ENCODE data around the gene ABCA2.

The ABCA2 gene

DNA sequence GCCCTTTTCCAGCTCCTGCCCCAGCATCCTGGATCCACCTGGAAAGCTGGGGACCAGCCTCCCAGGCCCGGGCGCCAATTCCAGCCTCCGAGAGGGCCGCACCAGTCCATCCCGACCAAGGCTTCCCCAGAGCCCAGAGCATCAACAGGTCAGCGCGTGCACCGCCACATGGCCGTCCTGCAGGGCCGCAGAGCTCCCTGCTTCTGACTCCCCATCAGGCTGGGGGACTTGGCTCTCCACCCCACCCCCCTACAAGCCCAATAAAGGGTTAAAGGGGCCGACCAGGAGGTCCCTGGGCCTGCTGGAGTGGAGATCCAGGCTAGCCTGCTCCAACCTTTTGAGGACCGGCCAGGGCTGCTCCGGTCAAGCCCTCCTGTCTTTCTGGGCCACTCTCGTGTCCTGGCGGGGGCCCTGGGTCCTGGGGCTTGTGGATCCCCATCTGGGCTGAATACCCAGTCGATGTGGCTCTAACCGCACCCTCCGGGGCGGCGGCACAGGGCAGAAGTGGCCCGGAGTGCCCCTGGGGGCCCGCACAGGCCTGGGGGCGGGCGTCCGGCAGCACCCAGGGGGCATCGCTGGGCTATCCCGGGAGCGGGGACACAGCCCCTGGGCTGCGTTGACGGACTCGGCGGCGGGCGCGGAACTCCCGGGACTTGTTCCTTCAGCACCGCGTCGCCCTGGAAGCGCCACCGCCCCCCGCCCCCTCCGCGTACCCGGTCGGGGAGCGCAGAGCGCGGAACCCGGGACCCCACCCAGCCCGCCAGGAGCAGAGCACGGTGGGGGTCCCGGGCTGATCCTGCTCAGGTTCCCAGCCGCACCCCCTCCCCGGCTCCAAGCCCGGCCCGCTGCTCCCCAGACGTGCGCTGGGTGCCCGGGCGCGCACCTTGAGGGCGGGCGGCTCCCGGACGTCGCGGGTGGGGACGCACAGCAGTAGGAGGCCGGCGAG lies 25.2 kb upstream of the ABCA2 start:
- Histone ChIP-seq H3K9me3 (ENCODE audit: insufficient read depth, low read depth, low read length) (no peaks in the 10 kb centered on the region), H3K9ac (ENCODE audit: low read depth, low read length) (no peak overlapping the region), H3K36me3 (ENCODE audit: insufficient read depth, low read length) (no peaks in the 10 kb centered on the region), H3K4me3 (ENCODE audit: low read length) (peak overlapping the region; percentile 50), H3K27me3 (ENCODE audit: insufficient read depth, low read length) (peaks cover 75% of the 10 kb centered on the region), H3K4me1 (ENCODE audit: insufficient read depth, low read length) (no peaks in the 10 kb centered on the region), H3K27ac (ENCODE audit: low read depth, low read length) (no peak overlapping the region)
- 14% methylated on average over 71 of the region's 71 CpGs for WGBS

GRCh38 chr9:137052293-137052692 lies 24.3 kb upstream of the ABCA2 start:
- Histone ChIP-seq H3K27me3 (ENCODE audit: insufficient read depth, low read length) (peaks cover 85% of the 10 kb centered on the region), H3K27ac (ENCODE audit: low read depth, low read length) (no peak overlapping the region)
- WGBS = 72% methylated on average over 7 of the region's 8 CpGs

GRCh38 chr9:137051145-137051724 lies 23.2 kb upstream of the ABCA2 start:
- Histone ChIP-seq H3K27ac (ENCODE audit: low read depth, low read length) (no peak overlapping the region), H3K36me3 (ENCODE audit: insufficient read depth, low read length) (no peaks in the 10 kb centered on the region), H3K4me3 (ENCODE audit: low read length) (no peak overlapping the region), H3K9me3 (ENCODE audit: insufficient read depth, low read depth, low read length) (no peaks in the 10 kb centered on the region), H3K9ac (ENCODE audit: low read depth, low read length) (no peak overlapping the region), H3K27me3 (ENCODE audit: insufficient read depth, low read length) (peaks cover 92% of the 10 kb centered on the region), H3K4me1 (ENCODE audit: insufficient read depth, low read length) (no peaks in the 10 kb centered on the region)
- WGBS = 92% methylated on average over 17 of the region's 17 CpGs

More at GRCh38 chr9:137052293-137052692, 24.3 kb upstream of the ABCA2 start:
- H3K9ac ChIP-seq (ENCODE audit: low read depth, low read length) = no peak overlapping the region
- no peak overlapping the region for H3K4me3 ChIP-seq (ENCODE audit: low read length)
- H3K36me3 ChIP-seq (ENCODE audit: insufficient read depth, low read length) = no peaks in the 10 kb centered on the region
- no peaks in the 10 kb centered on the region for H3K9me3 ChIP-seq (ENCODE audit: insufficient read depth, low read depth, low read length)
- no peaks in the 10 kb centered on the region for H3K4me1 ChIP-seq (ENCODE audit: insufficient read depth, low read length)

- no peaks in the 10 kb centered on the region for H3K36me3 ChIP-seq (ENCODE audit: insufficient read depth, low read length)
- H3K4me1 ChIP-seq (ENCODE audit: insufficient read depth, low read length) = no peaks in the 10 kb centered on the region
- no peak overlapping the region for H3K27ac ChIP-seq (ENCODE audit: low read depth, low read length)
- H3K9me3 ChIP-seq (ENCODE audit: insufficient read depth, low read depth, low read length) = no peaks in the 10 kb centered on the region
- no peak overlapping the region for H3K9ac ChIP-seq (ENCODE audit: low read depth, low read length)
- H3K27me3 ChIP-seq (ENCODE audit: insufficient read depth, low read length) = peaks cover 92% of the 10 kb centered on the region
- WGBS = 79% methylated on average over 5 of the region's 5 CpGs
- H3K4me3 ChIP-seq (ENCODE audit: low read length) = no peak overlapping the region
Observed at GRCh38 chr9:137050570-137050969, 22.5 kb upstream of the ABCA2 start.

GRCh38 chr9:137049544-137050449 lies 21.8 kb upstream of the ABCA2 start:
- H3K4me1 ChIP-seq (ENCODE audit: insufficient read depth, low read length) = peaks cover 3% of the 10 kb centered on the region; the same call in 1 of the 2 replicates
- no peaks in the 10 kb centered on the region for H3K36me3 ChIP-seq (ENCODE audit: insufficient read depth, low read length)
- H3K27ac ChIP-seq (ENCODE audit: low read depth, low read length) = no peak overlapping the region
- H3K9ac ChIP-seq (ENCODE audit: low read depth, low read length) = no peak overlapping the region
- H3K9me3 ChIP-seq (ENCODE audit: insufficient read depth, low read depth, low read length) = no peaks in the 10 kb centered on the region
- H3K4me3 ChIP-seq (ENCODE audit: low read length) = no peak overlapping the region
- WGBS = 46% methylated on average over 38 of the region's 38 CpGs
- H3K27me3 ChIP-seq (ENCODE audit: insufficient read depth, low read length) = peaks cover 92% of the 10 kb centered on the region

DNA sequence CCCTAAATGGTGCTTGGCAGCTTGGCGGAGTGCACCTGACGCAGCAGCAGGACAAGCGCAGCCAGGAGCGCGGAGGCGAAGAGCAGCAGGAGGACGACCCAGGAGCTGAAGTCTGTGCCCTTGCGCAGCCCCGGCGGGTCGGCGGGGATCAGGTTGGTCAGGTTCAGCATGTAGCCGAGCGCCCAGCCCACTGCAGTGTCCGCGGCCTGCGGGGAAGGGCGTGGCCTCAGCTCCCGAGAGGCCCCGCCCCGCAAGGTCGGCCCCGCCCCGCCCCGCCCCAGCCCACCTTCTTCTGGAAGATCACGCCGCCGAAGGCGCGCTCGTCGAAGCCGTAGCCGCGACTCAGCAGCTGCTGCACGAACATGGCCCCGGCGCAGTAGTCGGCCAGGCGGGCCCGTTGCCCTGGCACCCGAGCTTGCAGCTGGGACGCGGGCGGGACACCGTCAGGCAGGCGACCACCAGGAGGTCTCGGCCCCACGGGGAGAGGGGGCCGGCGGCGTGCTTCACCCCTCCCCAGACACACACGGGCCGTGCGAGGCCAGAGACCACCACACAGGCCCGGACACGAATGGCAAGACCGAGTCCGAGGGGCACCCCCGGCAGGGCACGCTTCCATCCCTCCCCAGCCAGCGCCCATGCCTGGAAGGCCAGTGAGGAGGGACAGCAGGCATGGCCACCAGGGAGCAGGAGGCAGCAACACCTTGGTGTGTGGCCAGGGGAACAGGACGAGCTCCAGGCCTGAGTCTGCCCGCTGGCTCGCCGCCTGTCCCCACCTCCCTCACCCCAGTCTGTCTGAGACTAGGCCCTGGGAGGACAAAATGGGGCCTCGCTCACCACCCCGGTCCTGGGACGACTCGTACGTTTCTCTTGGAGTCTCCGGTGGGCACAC lies 20.9 kb upstream of the ABCA2 start:
- Histone ChIP-seq H3K27ac (ENCODE audit: low read depth, low read length) (no peak overlapping the region), H3K27me3 (ENCODE audit: insufficient read depth, low read length) (peaks cover 92% of the 10 kb centered on the region), H3K9ac (ENCODE audit: low read depth, low read length) (no peak overlapping the region), H3K36me3 (ENCODE audit: insufficient read depth, low read length) (no peaks in the 10 kb centered on the region), H3K4me1 (ENCODE audit: insufficient read depth, low read length) (peaks cover 3% of the 10 kb centered on the region; the same call in 1 of the 2 replicates), H3K4me3 (ENCODE audit: low read length) (no peak overlapping the region), H3K9me3 (ENCODE audit: insufficient read depth, low read depth, low read length) (no peaks in the 10 kb centered on the region)
- WGBS = 47% methylated on average over 72 of the region's 72 CpGs

- peak within 1 kb of the TSS; percentile 69 for H3K4me3 ChIP-seq (ENCODE audit: low read length)
- H3K9ac ChIP-seq (ENCODE audit: low read depth, low read length) = no peak within 1 kb of the TSS
- H3K27ac ChIP-seq (ENCODE audit: low read depth, low read length) = no peak within 1 kb of the TSS
- no peaks in the 10 kb centered on the region for H3K36me3 ChIP-seq (ENCODE audit: insufficient read depth, low read length)
- WGBS = 1% methylated on average over 57 of the region's 57 CpGs
- H3K27me3 ChIP-seq (ENCODE audit: insufficient read depth, low read length) = peaks cover 69% of the 10 kb centered on the region
- no peaks in the 10 kb centered on the region for H3K9me3 ChIP-seq (ENCODE audit: insufficient read depth, low read depth, low read length)
- H3K4me1 ChIP-seq (ENCODE audit: insufficient read depth, low read length) = peaks cover 3% of the 10 kb centered on the region; the same call in 1 of the 2 replicates
Observed at GRCh38 chr9:137046088-137046787, 18.2 kb upstream of the ABCA2 start, which contains the start of gene NPDC1. TSS of gene NPDC1 (minus strand) at chr9:137046177. CDS start at chr9:137045989, 188 bp downstream.

GRCh38 chr9:137045294-137046087 lies 17.5 kb upstream of the ABCA2 start:
- H3K36me3 ChIP-seq (ENCODE audit: insufficient read depth, low read length) = no peaks in the 10 kb centered on the region
- 6% methylated on average over 96 of the region's 96 CpGs for WGBS

DNA sequence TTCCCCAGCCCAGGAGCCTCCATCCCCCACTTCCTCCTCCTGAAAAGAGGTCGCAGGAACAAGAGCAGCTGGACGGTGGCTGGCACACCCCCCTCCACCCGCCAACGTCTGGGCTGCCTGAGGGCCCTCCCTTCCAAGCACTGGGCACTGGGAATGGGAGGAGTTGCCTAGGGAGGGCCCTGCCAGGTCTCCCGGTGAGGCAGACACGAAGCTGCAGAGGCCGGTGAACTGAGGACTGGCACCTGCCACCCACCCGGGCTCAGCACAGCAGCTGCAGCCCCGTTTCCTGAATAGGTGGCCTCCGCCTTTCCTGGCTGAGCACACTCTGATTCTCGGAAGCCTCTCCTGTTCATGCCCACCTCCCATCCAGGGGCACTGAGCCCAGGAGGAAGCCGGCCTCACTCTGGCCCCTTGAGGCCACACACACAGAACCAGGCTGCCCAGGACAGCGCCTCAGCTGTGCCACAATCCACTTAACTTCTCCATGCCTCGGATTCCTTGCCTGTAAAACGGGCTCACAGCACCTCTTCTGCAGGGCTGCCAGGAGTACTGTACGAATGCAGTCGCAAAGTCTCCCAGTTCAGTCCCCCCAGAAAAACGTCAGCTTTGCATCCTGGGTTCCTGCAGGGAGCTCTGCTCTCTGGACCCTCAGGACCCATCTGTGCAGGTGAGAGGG lies 16.6 kb upstream of the ABCA2 start:
- H3K4me3 ChIP-seq (ENCODE audit: low read length) = peak overlapping the region; percentile 69
- no peak overlapping the region for H3K27ac ChIP-seq (ENCODE audit: low read depth, low read length)
- no peak overlapping the region for H3K9ac ChIP-seq (ENCODE audit: low read depth, low read length)
- H3K9me3 ChIP-seq (ENCODE audit: insufficient read depth, low read depth, low read length) = no peaks in the 10 kb centered on the region
- H3K36me3 ChIP-seq (ENCODE audit: insufficient read depth, low read length) = 0 out of 2 replicates have a peak, but pooled peaks cover 3% of the 10 kb centered on the region
- WGBS = 85% methylated on average over 18 of the region's 18 CpGs
- peaks cover 53% of the 10 kb centered on the region for H3K27me3 ChIP-seq (ENCODE audit: insufficient read depth, low read length)
- peaks cover 3% of the 10 kb centered on the region; the same call in 1 of the 2 replicates for H3K4me1 ChIP-seq (ENCODE audit: insufficient read depth, low read length)

More at GRCh38 chr9:137045294-137046087, 17.5 kb upstream of the ABCA2 start:
- H3K27ac ChIP-seq (ENCODE audit: low read depth, low read length) = no peak overlapping the region
- H3K9me3 ChIP-seq (ENCODE audit: insufficient read depth, low read depth, low read length) = no peaks in the 10 kb centered on the region
- H3K27me3 ChIP-seq (ENCODE audit: insufficient read depth, low read length) = peaks cover 61% of the 10 kb centered on the region
- peaks cover 3% of the 10 kb centered on the region; the same call in 1 of the 2 replicates for H3K4me1 ChIP-seq (ENCODE audit: insufficient read depth, low read length)
- H3K9ac ChIP-seq (ENCODE audit: low read depth, low read length) = no peak overlapping the region
- H3K4me3 ChIP-seq (ENCODE audit: low read length) = peak overlapping the region; percentile 69
